A673 (cell line): ENCODE measurements around the gene TEAD1. TPM values are rescaled to one million over a fixed set of nuclear protein-coding genes. Genes with fewer than 3 reads are reported as not detected.

ENCODE experiments used
- BruUV-seq: library from RNA; stranded (reverse); fragments of 400-500 nt; replicated peaks from 2 replicates; lab custom pipeline; 2021; lab: Mats Ljungman, UMichigan
- CTCF ChIA-PET: fragments of 300-600 bp; sonication (Branson Sonifier 250); formaldehyde crosslinking; loops from one replicate; lab custom pipeline; 2022; ENCODE audit warnings: antibody characterized with exemption; lab: Charles Lee
- POLR2A ChIA-PET: fragments of 300-600 bp; sonication (Branson Sonifier 250); formaldehyde crosslinking; loops from one replicate; lab custom pipeline; 2022; ENCODE audit warnings: antibody characterized with exemption; ENCODE audit not compliant: low non-redundant PET; lab: Charles Lee
- DNase-seq: peaks from one replicate; pipeline ENCODE4 v3.0.0-alpha.2; 2015; ENCODE audit warnings: low spot score
- H3K27ac ChIP-seq: fragments of 200-600 bp; sonication (generic); 2 replicates; pipeline ENCODE4 v1.5.1; 2016; ENCODE audit warnings: mixed run types, low read depth, mild to moderate bottlenecking, mixed read lengths, antibody characterized with exemption, low read length; ENCODE audit not compliant: poor library complexity, severe bottlenecking
- H3K27me3 ChIP-seq: fragments of 200-600 bp; sonication (generic); replicated peaks from 2 replicates; pipeline ENCODE4 v1.6.1; 2017; ENCODE audit warnings: mixed run types, low read depth, mild to moderate bottlenecking, mixed read lengths, antibody characterized with exemption, low read length; ENCODE audit not compliant: insufficient read depth, poor library complexity
- H3K36me3 ChIP-seq: fragments of 200-600 bp; sonication (generic); 2 replicates; pipeline ENCODE4 v1.6.1; 2016; ENCODE audit warnings: mixed run types, mild to moderate bottlenecking, mixed read lengths, antibody characterized with exemption, low read length; ENCODE audit not compliant: insufficient read depth, poor library complexity, severe bottlenecking
- H3K4me1 ChIP-seq: fragments of 200-600 bp; sonication (generic); 2 replicates; pipeline ENCODE4 v1.6.1; 2017; ENCODE audit warnings: mixed run types, mild to moderate bottlenecking, mixed read lengths, antibody characterized with exemption, low read length; ENCODE audit not compliant: insufficient read depth, poor library complexity, severe bottlenecking
- H3K4me3 ChIP-seq: fragments of 200-600 bp; sonication (generic); 2 replicates; pipeline ENCODE4 v1.5.1; 2016; ENCODE audit warnings: low read depth, mixed run types, mild to moderate bottlenecking, mixed read lengths, low read length; ENCODE audit not compliant: poor library complexity, severe bottlenecking
- H3K9me3 ChIP-seq: fragments of 200-600 bp; sonication (generic); 2 replicates; pipeline ENCODE4 v1.6.1; 2016; ENCODE audit warnings: mixed run types, low read depth, mild to moderate bottlenecking, mixed read lengths, antibody characterized with exemption, low read length; ENCODE audit not compliant: poor library complexity, severe bottlenecking
- CTCF ChIP-seq: fragments of 300-800, 200-600 bp; sonication (generic); conservative IDR thresholded peaks from 2 replicates; pipeline ENCODE4 v1.5.1; 2017; ENCODE audit warnings: low read depth, mild to moderate bottlenecking, antibody characterized with exemption, low read length, moderate library complexity, mixed read lengths
- EZH2 ChIP-seq: fragments of 200-600 bp; sonication (generic); IDR thresholded peaks from 2 replicates; pipeline ENCODE4 v1.6.1; 2017; ENCODE audit warnings: borderline replicate concordance, low read depth, mild to moderate bottlenecking, mixed read lengths, antibody characterized with exemption, low read length; ENCODE audit not compliant: poor library complexity, severe bottlenecking
- intact Hi-C: fragments of 100-400 bp; cut with micrococcal nuclease; formaldehyde crosslinking; loops from one replicate; pipeline ENCODE4 v1.10.0; 2022; ENCODE audit not compliant: unreplicated experiment
- total RNA-seq: library from RNA; stranded (reverse); gene quantifications from 2 replicates; pipeline ENCODE4 v1.2.3, GENCODE V29; 2021

TEAD1 gene
- total RNA-seq, 1 experiment from 2014 or later: 81.8 TPM

GRCh38 chr11:12863605-12864121 lies 189.4 kb downstream of the TEAD1 start:
- H3K36me3 ChIP-seq: no peaks in the 10 kb centered on the region
- TF ChIP-seq EZH2 (no peak), CTCF (no peak)
- TSS peak; percentile 26 for BruUV-seq
- no peaks in the 10 kb centered on the region for H3K27me3 ChIP-seq
- no peaks in the 10 kb centered on the region for H3K9me3 ChIP-seq
- H3K27ac ChIP-seq: peak overlapping the region; percentile 78
- peaks cover 41% of the 10 kb centered on the region for H3K4me1 ChIP-seq
- intact Hi-C loops: loop anchor here (10.0 kb wide), 1 partner anchor 189 kb away; the partner anchor contains the start of gene TEAD1
- ChIA-PET CTCF (interaction anchor here (0.6 to 0.9 kb wide), 2 partner anchors 49 to 368 kb away, joined by 3 to 6 read pairs; no protein-coding TSS in a partner anchor), POLR2A (no interaction called here)
- peak overlapping the region; percentile 34 for H3K4me3 ChIP-seq
- DNase-seq: peak; percentile 90

GRCh38 chr11:12864316-12865156 lies 190.3 kb downstream of the TEAD1 start:
- TF ChIP-seq EZH2: no peak
- Histone ChIP-seq H3K4me3 (peak overlapping the region; percentile 18), H3K4me1 (peaks cover 41% of the 10 kb centered on the region), H3K27me3 (no peaks in the 10 kb centered on the region), H3K27ac (peak overlapping the region; percentile 61), H3K9me3 (no peaks in the 10 kb centered on the region), H3K36me3 (no peaks in the 10 kb centered on the region)
- BruUV-seq: no TSS peak
- DNase-seq: peak; percentile 60
- CTCF ChIA-PET: interaction anchor here (0.6 to 0.9 kb wide), 2 partner anchors 50 to 369 kb away, joined by 3 to 6 read pairs; no protein-coding TSS in a partner anchor
- POLR2A ChIA-PET: no interaction called here
- intact Hi-C loops: loop anchor here (10.0 kb wide), 1 partner anchor 190 kb away; the partner anchor contains the start of gene TEAD1

DNA sequence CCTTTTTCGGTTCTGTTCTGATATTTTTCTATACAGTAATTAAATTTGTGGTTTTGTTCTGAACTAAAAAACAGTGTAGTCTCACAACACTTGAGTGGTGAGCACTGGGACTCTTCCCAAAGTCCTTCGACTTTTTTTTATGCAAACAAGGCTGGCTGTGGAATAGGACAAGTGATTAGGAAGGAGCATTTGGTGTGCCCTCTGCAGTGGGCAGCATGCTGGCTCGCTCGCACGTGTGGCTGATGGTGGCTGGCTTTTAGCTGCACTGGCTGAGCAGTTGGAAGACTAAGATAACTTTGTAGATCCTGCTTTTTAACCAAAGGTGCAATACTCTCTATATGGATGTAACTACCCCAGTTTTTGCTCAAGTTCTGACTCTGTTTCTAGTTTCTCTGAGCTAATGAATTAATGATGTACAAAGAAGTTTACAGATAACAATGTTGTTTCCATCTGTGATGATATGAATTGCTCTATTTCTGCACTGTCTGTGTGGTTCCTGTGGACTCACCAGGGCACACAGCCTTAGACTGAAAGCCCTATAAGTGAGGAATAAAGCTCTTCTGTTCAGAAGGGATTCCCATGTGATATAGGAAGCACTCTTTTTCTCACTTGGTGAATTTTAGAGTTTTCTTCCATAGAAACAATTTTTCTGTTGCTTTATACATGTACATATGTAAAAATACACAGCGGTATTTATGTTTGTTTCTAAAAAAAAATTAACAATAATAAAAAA lies 191.8 kb downstream of the TEAD1 start:
- TF ChIP-seq EZH2: no peak
- no peak for TF ChIP-seq CTCF
- Histone ChIP-seq H3K27me3 (no peaks in the 10 kb centered on the region), H3K36me3 (no peaks in the 10 kb centered on the region), H3K4me1 (peaks cover 44% of the 10 kb centered on the region), H3K4me3 (no peak overlapping the region), H3K9me3 (no peaks in the 10 kb centered on the region), H3K27ac (no peak overlapping the region)
- intact Hi-C loops: loop anchor here (10.0 kb wide), 1 partner anchor 191 kb away; the partner anchor contains the start of gene TEAD1
- no peak for DNase-seq
- ChIA-PET POLR2A (no interaction called here), CTCF (interaction anchor here (1.3 kb wide), 1 partner anchor 23 kb away, joined by 4 read pairs; no protein-coding TSS in a partner anchor)
- BruUV-seq: no TSS peak
